HAP-1 (cell line): ENCODE data around the gene MAP3K13.
A peak's percentile ranks its signal among the peaks of the same experiment; 100 is the strongest.
"Not testable (repeated sequence)": the region's sequence is repeated elsewhere in the genome, so short reads cannot be mapped to it uniquely, and the experiment has no call there.

Source experiments
- DNase-seq, 2 experiments: peaks; one replicate each; pipeline ENCODE4 v3.0.0-alpha.2; 2016 to 2020; ENCODE audit warnings: low spot score in 2 of 2
- H3K27me3 ChIP-seq: fragments of 250-450 bp; sonication (Bioruptor Pico); 2 replicates; pipeline ENCODE4 v1.5.1; 2020; ENCODE audit warnings: low read depth, mild to moderate bottlenecking, moderate library complexity
- H3K36me3 ChIP-seq: fragments of 250-450 bp; sonication (Bioruptor Pico); replicated peaks from 2 replicates; pipeline ENCODE4 v1.5.1; 2020; ENCODE audit warnings: mild to moderate bottlenecking
- H3K4me1 ChIP-seq: fragments of 250-450 bp; sonication (Bioruptor Pico); 2 replicates; pipeline ENCODE4 v1.5.1; 2020; ENCODE audit warnings: mild to moderate bottlenecking
- H3K4me3 ChIP-seq: fragments of 250-450 bp; sonication (Bioruptor Pico); 2 replicates; pipeline ENCODE4 v1.5.1; 2020; ENCODE audit warnings: mild to moderate bottlenecking, moderate library complexity
- H3K9me3 ChIP-seq: fragments of 250-450 bp; sonication (Bioruptor Pico); 2 replicates; pipeline ENCODE4 v1.5.1; 2020; ENCODE audit warnings: mild to moderate bottlenecking, moderate library complexity
- in situ Hi-C: fragments of 300-500 bp; cut with MboI; formaldehyde crosslinking; loops from 3 replicates; pipeline ENCODE4 v1.14.3; 2020; ENCODE audit warnings: low sequenced_read_pairs, inconsistent platforms, mixed read lengths

MAP3K13 gene

GRCh38 chr3:185393055-185393454 lies 30.1 kb downstream of the MAP3K13 start:
- no peaks in the 10 kb centered on the region for H3K27me3 ChIP-seq
- no peaks in the 10 kb centered on the region for H3K36me3 ChIP-seq
- in situ Hi-C loops = no loop called here
- H3K4me1 ChIP-seq = no peaks in the 10 kb centered on the region
- no peak for DNase-seq
- no peaks in the 10 kb centered on the region for H3K9me3 ChIP-seq
- no peak overlapping the region for H3K4me3 ChIP-seq

GRCh38 chr3:185397676-185398075 lies 34.7 kb downstream of the MAP3K13 start:
- Histone ChIP-seq H3K9me3 (no peaks in the 10 kb centered on the region), H3K4me3 (no peak overlapping the region), H3K36me3 (no peaks in the 10 kb centered on the region), H3K4me1 (peaks cover 11% of the 10 kb centered on the region), H3K27me3 (no peaks in the 10 kb centered on the region)
- in situ Hi-C loops = no loop called here
- no peak for DNase-seq

GRCh38 chr3:185399737-185400667 lies 37.1 kb downstream of the MAP3K13 start:
- Histone ChIP-seq H3K36me3 (no peaks in the 10 kb centered on the region), H3K4me3 (no peak overlapping the region), H3K9me3 (no peaks in the 10 kb centered on the region), H3K4me1 (peaks cover 19% of the 10 kb centered on the region), H3K27me3 (no peaks in the 10 kb centered on the region)
- in situ Hi-C loops = no loop called here
- DNase-seq = no peak

- Histone ChIP-seq H3K4me3 (no peak overlapping the region), H3K9me3 (no peaks in the 10 kb centered on the region), H3K27me3 (no peaks in the 10 kb centered on the region), H3K36me3 (no peaks in the 10 kb centered on the region), H3K4me1 (peaks cover 27% of the 10 kb centered on the region)
- DNase-seq = no peak
- in situ Hi-C loops = no loop called here
Observed at GRCh38 chr3:185400866-185401265, 37.9 kb downstream of the MAP3K13 start.

- Histone ChIP-seq H3K27me3 (no peaks in the 10 kb centered on the region), H3K4me1 (peaks cover 30% of the 10 kb centered on the region), H3K9me3 (no peaks in the 10 kb centered on the region), H3K36me3 (no peaks in the 10 kb centered on the region), H3K4me3 (no peak overlapping the region)
- no peak for DNase-seq
- in situ Hi-C loops = no loop called here
Observed at GRCh38 chr3:185401319-185401955, 38.5 kb downstream of the MAP3K13 start.

- Histone ChIP-seq H3K4me1 (peaks cover 41% of the 10 kb centered on the region), H3K4me3 (no peak overlapping the region), H3K36me3 (no peaks in the 10 kb centered on the region), H3K27me3 (no peaks in the 10 kb centered on the region), H3K9me3 (no peaks in the 10 kb centered on the region)
- peak; percentile 25 to 30 for DNase-seq
- in situ Hi-C loops = no loop called here
Observed at GRCh38 chr3:185402561-185402960, 39.6 kb downstream of the MAP3K13 start.

GRCh38 chr3:185403002-185403401 lies 40.1 kb downstream of the MAP3K13 start:
- H3K4me3 ChIP-seq = no peak overlapping the region
- no peaks in the 10 kb centered on the region for H3K36me3 ChIP-seq
- H3K4me1 ChIP-seq = peaks cover 41% of the 10 kb centered on the region
- in situ Hi-C loops = no loop called here
- H3K27me3 ChIP-seq = no peaks in the 10 kb centered on the region
- DNase-seq = no peak
- H3K9me3 ChIP-seq = no peaks in the 10 kb centered on the region

- no peaks in the 10 kb centered on the region for H3K9me3 ChIP-seq
- no peaks in the 10 kb centered on the region for H3K36me3 ChIP-seq
- no peaks in the 10 kb centered on the region for H3K27me3 ChIP-seq
- in situ Hi-C loops = no loop called here
- peak in 1 of 2 experiments; percentile 23 for DNase-seq
- no peak overlapping the region for H3K4me3 ChIP-seq
- peaks cover 41% of the 10 kb centered on the region for H3K4me1 ChIP-seq
Observed at GRCh38 chr3:185405243-185405642, 42.3 kb downstream of the MAP3K13 start.

GRCh38 chr3:185405664-185406063 lies 42.7 kb downstream of the MAP3K13 start:
- H3K9me3 ChIP-seq = no peaks in the 10 kb centered on the region
- H3K36me3 ChIP-seq = no peaks in the 10 kb centered on the region
- H3K4me3 ChIP-seq = no peak overlapping the region
- no peaks in the 10 kb centered on the region for H3K27me3 ChIP-seq
- peaks cover 41% of the 10 kb centered on the region for H3K4me1 ChIP-seq
- no peak for DNase-seq
- in situ Hi-C loops = no loop called here

GRCh38 chr3:185406121-185406620 lies 43.2 kb downstream of the MAP3K13 start:
- Histone ChIP-seq H3K4me3 (no peak overlapping the region), H3K4me1 (peaks cover 41% of the 10 kb centered on the region), H3K36me3 (no peaks in the 10 kb centered on the region), H3K9me3 (no peaks in the 10 kb centered on the region), H3K27me3 (no peaks in the 10 kb centered on the region)
- peak; percentile 43 to 96 for DNase-seq
- in situ Hi-C loops = no loop called here

- in situ Hi-C loops = no loop called here
- no peak for DNase-seq
- no peaks in the 10 kb centered on the region for H3K27me3 ChIP-seq
Observed at GRCh38 chr3:185409957-185410356, 47.0 kb downstream of the MAP3K13 start.

GRCh38 chr3:185411133-185411532 lies 48.2 kb downstream of the MAP3K13 start:
- no peak for DNase-seq
- in situ Hi-C loops = no loop called here

More at GRCh38 chr3:185409957-185410356, 47.0 kb downstream of the MAP3K13 start:
- Histone ChIP-seq H3K9me3 (no peaks in the 10 kb centered on the region), H3K4me3 (no peak overlapping the region), H3K36me3 (no peaks in the 10 kb centered on the region), H3K4me1 (peaks cover 23% of the 10 kb centered on the region)

GRCh38 chr3:185416513-185416912 lies 53.6 kb downstream of the MAP3K13 start:
- Histone ChIP-seq H3K4me1 (no peaks in the 10 kb centered on the region), H3K36me3 (no peaks in the 10 kb centered on the region), H3K9me3 (no peaks in the 10 kb centered on the region), H3K4me3 (no peak overlapping the region), H3K27me3 (no peaks in the 10 kb centered on the region)
- no peak for DNase-seq
- in situ Hi-C loops = no loop called here

More at GRCh38 chr3:185411133-185411532, 48.2 kb downstream of the MAP3K13 start:
- H3K9me3 ChIP-seq = no peaks in the 10 kb centered on the region
- peaks cover 12% of the 10 kb centered on the region for H3K4me1 ChIP-seq
- no peaks in the 10 kb centered on the region for H3K36me3 ChIP-seq
- no peaks in the 10 kb centered on the region for H3K27me3 ChIP-seq
- H3K4me3 ChIP-seq = no peak overlapping the region

- H3K4me3 ChIP-seq, H3K36me3 ChIP-seq, in situ Hi-C loops, H3K27me3 ChIP-seq, DNase-seq, H3K4me1 ChIP-seq, H3K9me3 ChIP-seq: not testable (repeated sequence)
Observed at GRCh38 chr3:185418561-185418977, 55.6 kb downstream of the MAP3K13 start.
